ENCODE results near the gene EML2.

Gene EML2

GRCh38 chr19:45584332-45585157 lies 54.7 kb downstream of the EML2 start, which contains the start of gene OPA3:
Gene OPA3 (minus strand): TSS chr19:45584802. CDS start chr19:45584764, 38 bp downstream.
- peak; percentile 100 for DNase-seq

DNA sequence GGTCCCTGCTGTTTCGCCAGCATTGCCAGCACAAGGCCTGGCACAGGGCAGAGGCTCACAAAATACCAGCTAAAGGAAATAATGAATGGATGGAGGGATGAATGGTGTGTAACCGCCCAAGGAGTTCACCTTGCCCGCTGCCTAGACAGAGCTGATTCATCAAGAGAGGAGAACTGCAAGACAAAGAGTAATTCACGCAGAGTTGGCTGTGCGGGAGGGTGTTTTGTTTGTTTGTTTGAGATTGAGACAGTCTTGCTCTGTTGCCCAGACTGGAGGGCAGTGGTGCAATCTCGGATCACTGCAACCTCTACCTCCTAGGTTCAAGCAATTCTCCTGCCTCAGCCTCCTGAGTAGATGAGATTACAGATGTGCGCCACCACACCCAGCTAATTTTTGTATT lies 57.6 kb downstream of the EML2 start:
- DNase-seq: no peak

DNA sequence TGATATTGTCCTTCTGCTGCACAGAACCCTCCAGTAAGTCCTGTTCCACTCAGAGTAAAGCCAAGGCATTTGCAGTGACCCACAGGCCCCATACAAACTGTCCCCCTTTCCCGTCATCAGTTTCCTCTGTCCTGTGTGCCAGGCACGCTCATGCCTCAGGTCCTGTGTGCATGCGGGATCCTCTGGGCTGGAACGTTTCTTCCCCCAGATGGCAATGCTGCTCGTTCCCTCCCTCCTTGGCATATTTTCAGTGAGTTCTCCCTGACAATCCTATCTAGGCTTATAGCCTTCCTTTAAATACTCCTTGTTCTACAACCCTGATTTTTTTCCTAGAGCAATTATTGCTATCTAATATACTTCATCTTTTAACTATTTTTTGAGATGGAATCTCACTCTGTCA lies 60.3 kb downstream of the EML2 start:
- DNase-seq: no peak

DNA sequence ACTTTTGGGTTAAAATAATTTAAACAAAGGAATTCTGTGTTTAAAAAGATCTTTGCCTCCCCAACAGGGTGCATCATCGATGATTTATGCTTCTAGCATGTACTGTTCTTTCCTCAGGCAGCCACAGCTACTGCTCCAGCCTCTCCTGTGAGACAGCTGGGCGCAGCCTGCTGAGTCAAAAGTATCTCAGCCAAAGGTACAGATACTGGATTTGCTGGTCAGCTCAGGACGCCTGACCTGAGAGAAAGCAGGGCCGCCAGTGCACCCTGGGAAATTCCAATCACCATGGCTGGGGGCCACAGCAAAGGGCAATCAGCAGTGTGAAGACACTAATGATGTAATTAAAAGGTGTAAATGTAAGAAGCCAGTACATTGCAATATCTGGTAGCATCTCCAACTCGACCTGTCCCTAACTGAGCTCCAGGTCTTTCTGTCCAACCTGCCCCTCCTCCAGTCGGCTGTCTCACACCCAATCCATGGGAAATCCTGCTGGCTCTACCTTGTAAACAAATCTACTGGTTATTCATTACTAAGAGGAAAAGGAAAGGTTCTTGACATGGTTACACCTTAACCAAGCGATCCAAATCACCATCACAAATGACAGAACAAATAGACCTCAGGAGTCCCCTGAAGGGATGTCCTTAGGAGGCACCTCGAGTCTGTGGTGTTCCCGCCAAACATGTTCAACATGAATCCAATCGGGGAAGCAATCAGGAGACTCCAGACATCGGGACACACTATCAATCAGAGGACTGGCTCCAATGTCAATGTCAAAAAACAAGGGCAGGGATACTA lies 61.9 kb downstream of the EML2 start:
- DNase-seq: no peak

DNA sequence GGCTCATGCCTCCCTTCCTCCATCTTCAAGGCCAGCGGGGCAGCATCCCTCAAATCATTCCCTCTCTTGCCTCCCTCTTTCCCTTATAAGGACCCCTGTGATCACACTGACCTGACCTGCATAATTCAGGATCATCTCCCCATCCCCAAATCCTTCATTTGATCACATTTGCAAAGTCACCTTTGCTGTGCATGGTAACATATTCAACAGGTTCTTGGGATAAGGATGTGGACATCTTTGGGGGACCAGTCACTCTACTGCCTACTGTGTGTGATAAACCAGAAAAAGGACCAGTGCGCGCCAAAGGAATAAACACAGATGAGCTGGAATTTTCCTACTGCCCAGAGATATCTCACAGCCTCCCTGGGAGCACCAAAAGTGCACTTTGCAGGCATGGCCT lies 62.5 kb downstream of the EML2 start:
- no peak for DNase-seq

GRCh38 chr19:45575216-45575615 lies 64.0 kb downstream of the EML2 start:
- no peak for DNase-seq

GRCh38 chr19:45574526-45574925 lies 64.7 kb downstream of the EML2 start:
- no peak for DNase-seq

DNA sequence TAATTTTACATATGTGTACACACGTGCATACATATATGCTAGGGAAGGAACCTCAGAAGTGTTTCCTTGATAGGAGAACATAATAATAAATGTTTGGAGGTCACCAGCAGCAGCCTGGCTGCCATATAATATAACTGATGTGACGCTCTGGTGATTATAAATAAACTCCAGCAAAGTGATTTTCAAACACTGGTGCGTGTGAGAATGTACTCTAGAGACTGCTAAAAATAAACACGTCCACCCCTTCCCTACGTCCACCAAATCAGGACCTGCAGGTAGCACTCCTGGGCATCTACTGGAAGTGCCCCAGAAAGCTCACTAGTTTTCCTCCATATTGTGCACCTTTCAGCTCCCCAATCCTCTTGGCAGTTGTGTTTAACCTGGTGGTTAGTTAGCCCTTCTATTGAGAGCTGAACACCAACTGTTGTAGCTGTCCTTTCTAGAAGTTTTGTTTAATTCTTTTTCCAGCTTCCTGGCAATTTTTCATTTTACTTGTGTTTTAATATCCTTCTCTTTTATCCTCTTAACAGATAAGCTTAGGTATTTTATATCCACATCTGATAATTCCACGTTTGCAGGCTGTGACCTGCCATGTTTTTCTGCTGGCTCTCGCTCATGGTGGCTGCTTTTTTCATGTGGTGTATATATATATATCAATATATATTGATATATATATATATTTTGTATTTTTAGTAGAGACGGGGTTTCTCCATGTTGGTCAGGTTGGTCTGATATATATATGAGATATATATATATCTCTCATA lies 67.6 kb downstream of the EML2 start:
- no peak for DNase-seq

DNA sequence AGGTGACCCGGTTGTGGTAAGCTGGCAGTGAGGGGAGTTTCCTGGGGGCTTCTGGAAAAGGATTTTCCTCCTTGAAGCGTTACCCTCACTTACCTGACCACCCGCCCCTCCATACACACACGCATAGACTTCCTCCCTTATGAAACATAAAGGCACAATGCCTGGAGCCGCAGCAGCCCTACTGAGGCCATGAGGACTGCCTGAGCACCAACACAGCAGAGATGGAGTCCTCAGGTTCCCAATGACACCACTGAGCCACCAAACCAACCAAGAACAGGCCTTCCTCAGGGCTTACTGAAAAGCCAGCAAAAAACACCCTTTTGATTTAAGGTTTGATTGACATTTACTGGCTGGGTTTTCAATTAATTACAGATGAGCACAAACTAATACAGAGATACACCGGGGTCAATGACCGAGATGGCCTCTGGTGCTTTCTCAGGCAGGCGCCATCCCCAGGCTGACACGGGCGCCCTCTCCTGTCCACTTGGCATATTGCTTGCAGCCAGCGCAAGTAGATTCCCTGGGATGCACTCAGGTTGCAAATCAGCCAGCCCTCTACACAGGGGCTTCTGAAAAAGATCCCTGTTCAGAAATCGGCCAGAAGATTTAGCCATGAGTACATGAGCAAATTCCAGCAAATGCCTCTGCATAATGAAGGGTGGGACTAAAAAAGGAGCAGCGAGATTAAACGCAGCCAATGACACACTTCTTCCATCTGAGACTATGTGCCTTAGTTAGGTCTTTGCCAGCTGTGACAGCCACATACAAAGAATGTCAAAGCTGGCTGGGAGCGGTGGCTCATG lies 69.4 kb downstream of the EML2 start:
- DNase-seq: peak; percentile 84

DNA sequence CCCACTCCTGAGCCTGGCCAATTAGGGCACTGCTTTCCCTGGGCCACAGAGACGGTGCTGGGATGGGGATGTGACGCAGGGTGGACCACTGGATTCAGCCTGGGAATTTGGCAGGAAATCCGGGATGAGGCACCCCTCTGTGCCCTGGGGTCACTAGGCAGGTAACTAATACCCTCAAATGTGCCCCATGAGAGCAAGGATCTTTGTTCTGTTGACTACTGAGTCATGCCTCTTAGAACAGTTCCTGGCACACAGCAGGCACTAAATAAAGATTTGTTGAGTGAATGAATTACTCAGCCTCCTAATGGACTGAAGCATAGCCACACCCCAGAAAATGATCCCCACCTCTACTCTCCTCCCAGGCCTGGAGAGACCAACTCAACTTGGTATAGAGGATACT lies 70.5 kb downstream of the EML2 start:
- DNase-seq: no peak

DNA sequence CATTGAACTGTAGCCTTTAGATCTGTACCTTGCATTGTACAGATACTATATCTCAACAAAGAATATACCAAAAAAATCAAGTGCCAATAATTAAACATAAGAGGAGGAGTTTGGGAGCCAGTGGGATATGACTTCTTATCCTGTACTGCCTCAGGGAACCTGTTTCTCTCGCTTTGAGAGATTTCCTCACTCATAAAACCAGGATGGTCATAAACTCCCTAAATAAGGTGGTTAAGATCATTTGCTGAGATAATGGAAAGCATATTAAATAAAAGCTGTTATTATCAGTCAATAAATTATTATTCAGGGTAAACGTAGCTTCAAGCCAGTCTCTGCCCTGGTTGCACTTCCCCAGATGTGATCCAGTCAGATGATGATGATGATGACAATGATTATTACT lies 71.6 kb downstream of the EML2 start:
- DNase-seq: no peak

GRCh38 chr19:45564131-45564780 lies 74.9 kb downstream of the EML2 start:
- no peak for DNase-seq

GRCh38 chr19:45560686-45561085 lies 78.5 kb downstream of the EML2 start:
- DNase-seq: no peak

GRCh38 chr19:45560038-45560437 lies 79.2 kb downstream of the EML2 start:
- DNase-seq: no peak
